Measurements from ENCODE around the gene HSPB6.
"Not testable (repeated sequence)": the region's sequence is repeated elsewhere in the genome, so short reads cannot be mapped to it uniquely, and the experiment has no call there.

HSPB6 gene

DNA sequence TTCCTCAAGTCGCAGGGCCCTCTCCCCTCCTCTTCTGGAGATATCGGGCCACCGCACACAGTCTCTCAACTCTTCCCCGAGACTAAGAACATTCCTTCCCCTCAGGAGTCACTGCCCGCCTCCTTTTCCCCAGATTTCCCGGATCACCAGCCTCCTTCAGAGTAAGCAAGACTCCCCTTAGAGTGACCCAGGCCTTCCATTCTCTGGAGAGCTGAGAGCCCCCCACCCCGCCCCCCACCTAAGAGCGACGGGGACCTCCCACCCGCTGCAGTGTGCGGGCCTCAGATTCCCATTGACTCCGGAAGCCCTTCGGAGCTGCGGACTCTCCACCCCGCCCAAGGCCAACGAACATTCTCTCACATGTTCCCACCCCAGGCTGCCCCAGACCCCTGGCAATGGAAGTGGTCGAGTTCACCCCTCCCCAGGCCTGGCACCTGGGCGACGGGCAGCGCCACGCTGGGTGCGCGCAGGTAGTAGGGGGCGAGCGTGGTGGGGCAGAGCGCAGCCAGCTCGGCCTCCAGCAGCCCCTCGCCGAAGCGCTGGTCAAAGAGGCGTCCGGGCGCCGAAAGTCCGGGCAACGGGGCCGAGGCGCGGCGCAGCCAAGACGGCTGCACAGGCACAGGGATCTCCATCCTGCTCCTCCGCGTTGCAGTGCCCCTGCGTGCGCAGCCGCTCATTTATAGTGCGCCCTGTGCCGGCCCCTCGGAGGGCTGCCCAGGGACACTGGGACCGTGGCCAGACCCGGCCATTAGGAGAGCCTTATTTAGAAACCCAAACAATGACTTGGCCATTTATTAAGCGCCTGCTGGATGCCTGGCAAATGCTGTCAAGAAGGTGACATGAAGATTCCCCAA, at the start of gene HSPB6:
HSPB6 (minus strand) TSS at position 653 of the 854 bp plus-strand sequence; CDS start at position 632, 21 bp downstream.
- DNase-seq, result no peak

DNA sequence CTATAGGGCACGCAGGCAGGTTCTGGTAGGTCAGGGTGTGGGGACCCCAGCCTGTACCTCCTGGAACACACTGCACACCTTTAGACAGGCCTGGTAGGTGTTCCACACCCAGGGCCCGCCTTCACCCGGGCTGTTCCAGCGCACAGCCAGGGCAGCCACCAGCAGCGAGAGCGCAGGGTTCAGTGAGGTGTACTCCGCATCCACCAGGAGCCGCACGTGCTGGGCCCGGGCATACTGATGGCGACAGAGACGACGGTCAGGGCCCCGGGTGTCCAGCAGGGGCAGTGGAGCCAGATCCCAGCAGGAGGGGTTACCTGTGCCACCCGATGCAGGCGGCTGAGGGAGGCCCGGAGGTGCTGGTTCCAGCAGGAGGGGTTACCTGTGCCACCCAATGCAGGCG, 49.8 kb upstream of the HSPB6 start:
- DNase-seq, result no peak

DNA sequence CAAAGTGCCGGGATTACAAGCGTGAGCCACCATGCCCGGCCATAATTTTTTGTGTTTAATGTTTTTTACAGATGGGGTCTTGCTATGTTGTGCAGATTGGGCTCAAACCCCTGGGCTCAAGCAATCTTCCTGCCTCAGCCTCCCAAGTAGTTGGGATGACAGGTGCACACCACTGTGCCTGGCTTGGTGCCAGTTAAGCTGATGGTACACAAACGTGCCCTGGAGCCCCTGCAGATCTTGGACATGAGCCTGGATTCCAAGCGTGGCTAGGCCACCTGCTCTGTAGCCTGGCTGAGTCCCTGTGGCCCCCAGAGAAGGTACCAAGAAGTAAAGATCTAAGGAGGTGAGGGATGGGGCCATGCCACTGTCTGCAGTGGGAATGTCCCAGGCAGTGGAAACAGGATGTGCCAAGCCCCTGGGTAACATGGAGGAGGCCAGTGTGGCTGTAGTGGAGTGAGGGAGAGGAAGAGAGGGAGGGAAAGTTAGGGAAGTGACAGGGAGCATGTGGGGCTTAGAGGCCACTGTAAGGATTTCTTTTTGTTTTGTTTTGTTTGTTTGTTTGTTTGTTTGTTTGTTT, 48.8 kb upstream of the HSPB6 start:
- DNase-seq, result no peak

DNA sequence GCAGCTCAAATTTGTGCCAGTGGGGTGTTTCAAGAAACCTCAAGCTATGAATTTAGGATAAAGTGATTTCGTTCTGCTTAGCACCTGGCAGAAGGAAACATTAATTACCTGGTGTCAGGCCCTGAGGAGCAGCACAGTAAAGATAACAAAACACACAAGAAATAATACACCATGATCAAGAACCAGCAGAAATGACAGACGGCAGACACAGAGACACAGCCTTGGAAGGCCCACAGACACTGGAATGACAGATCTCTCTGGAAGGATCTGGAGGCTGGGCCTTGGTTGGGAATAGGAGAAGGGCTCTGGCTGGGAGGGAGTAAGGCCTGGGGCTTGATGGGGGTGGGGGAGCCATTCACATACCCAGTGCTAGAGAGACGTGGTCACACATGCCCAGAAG, 45.0 kb upstream of the HSPB6 start:
- DNase-seq, result no peak

DNA sequence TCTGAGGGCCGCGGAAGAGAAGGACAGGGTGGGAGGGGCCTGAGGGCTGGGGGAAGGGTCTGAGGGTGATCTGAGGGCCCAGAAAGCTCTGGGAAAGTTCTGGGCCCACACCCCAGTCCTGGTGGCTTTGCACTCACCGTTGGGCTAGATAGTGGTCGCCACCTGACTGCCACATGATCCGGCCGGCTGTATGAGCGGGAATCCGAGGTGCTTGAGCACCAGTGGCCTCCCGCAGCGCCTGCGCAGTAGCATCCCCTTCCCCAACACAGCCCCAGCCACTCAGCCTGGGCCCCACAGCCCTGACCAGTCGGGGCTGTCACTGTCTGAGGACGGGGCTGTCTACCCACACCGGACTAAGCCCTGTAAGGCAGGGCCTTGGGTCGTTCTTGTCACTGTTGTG, 40.8 kb upstream of the HSPB6 start:
- no peak for DNase-seq

- DNase-seq, result no peak
Measured at GRCh38 chr19:35796645-35797542, 40.1 kb upstream of the HSPB6 start.

GRCh38 chr19:35795564-35795963, 38.7 kb upstream of the HSPB6 start:
- not testable (repeated sequence) for DNase-seq

DNA sequence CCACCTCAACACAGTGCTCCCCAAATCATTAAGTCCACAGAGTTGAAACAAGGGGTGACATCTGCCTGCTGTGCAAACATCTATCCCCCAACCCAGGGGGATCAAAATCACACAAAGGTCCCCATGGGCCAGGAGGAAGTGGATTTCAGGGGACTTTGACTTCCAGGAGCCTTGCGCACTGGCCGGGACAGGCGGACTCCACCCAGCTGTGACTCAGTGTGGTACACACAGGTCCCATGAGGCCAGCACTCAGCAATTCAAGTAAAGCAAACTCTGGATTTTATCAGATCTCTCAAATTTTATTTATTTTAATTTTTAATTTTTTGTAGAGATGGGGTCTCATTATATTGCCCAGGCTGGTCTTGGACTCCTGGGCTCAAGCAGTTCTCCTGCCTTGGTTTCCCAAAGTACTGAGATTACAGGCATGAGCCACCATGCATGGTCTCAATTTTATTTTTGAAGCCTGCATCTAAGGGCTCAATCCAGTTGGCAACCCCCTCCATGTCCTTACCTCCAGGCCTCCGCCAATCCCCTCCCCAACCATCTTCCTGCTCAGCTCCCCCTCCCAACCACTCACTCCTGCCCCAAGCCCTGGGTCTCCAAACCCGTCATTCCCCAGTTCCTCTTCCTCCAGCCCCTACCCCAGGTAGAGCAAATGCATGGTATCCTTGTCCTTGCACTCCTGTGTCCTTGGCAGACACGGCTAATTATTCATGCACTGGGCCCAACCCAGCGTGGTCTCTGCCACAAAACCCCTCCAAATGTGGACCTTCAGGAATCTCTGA, 36.7 kb upstream of the HSPB6 start:
- DNase-seq, result no peak

- no peak for DNase-seq
Measured at GRCh38 chr19:35792888-35793287, 36.1 kb upstream of the HSPB6 start.

GRCh38 chr19:35792312-35792711, 35.5 kb upstream of the HSPB6 start:
- no peak for DNase-seq

- no peak for DNase-seq
Measured at GRCh38 chr19:35791814-35792279, 35.0 kb upstream of the HSPB6 start.

DNA sequence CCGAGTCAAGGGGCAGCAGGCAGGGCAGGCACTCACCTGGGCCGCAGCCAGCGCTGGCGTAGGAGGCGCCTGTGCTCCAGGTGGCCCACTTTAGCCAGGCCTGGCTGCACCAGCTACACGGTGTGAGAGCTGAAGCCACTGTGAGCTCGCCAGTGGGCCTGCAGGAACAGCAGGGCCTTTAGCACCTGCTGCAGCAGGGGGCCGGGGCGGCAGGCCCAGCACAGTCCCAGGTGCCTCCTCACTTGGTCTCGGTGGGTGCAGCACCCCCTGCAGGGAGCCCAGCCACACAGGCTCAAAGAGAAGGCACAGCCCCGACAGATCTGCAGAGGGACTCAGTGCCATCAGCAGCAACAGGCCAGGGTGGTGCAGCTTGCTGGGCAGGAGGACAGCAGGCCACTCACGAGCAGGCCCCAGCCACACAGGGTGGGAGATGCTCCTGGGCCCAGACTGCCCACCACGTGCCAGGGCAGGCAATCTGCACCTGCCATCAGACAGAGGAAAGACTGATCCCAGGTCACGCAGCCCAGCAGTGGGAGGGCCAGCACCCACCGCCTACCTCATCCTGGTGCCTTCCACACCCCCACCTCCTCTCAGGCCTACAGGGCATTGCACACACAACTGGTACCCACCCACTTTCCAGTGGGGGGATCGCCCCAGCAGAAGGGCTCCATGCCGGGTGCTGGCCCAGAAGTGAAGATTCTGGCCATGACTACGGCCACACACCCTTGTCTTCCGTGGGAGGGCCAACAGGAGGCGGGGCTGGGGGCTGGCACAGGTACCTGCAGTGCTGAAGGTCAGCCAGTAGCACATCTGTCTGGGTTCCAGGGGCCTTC, 34.4 kb upstream of the HSPB6 start:
- no peak for DNase-seq

DNA sequence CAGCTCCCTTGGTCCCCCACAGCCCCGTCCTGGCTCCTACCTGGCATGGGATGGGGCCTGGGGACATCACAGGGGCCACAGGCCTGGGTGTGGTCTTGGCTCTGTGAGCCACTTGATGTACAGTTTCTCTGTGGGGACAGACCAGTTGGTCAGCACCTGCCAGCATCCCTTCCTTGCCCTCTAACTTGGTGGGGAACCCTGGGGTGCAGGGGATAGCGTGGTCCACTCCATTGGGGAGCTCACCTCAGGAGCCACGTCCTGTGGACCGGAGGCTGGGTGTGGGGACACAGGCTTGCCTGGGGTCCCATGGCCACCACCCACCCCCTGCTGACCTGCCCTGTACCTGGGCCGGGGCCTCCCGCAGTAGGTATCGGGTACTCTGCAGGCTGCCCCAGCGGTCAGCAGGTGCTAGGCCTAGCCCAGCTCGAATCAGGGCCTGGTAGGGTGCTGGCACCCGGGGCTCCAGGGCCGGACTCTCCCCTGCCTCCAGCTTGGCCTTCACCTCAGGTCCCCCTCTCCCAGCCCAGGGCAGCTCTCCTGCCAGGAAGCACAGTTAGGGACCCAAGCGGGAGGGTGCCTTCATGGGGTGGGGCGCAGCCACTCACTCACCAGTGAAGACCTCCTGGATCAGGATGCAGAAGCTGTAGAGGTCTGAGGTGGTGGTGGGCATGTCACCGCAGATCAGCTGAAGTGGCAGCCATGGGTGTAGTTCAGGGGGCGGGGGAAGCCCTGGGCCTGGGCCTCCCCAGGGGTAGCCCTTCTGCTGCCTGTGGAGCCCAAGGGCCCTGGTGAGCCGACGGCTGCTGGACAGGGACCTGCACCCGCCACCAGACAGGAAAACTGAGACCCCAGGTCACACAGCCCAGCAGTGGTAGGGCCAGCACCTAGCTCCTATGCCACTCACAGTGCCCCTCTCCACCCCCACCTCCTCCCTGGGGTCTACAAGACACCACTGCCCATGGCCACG, 33.4 kb upstream of the HSPB6 start:
- no peak for DNase-seq

DNA sequence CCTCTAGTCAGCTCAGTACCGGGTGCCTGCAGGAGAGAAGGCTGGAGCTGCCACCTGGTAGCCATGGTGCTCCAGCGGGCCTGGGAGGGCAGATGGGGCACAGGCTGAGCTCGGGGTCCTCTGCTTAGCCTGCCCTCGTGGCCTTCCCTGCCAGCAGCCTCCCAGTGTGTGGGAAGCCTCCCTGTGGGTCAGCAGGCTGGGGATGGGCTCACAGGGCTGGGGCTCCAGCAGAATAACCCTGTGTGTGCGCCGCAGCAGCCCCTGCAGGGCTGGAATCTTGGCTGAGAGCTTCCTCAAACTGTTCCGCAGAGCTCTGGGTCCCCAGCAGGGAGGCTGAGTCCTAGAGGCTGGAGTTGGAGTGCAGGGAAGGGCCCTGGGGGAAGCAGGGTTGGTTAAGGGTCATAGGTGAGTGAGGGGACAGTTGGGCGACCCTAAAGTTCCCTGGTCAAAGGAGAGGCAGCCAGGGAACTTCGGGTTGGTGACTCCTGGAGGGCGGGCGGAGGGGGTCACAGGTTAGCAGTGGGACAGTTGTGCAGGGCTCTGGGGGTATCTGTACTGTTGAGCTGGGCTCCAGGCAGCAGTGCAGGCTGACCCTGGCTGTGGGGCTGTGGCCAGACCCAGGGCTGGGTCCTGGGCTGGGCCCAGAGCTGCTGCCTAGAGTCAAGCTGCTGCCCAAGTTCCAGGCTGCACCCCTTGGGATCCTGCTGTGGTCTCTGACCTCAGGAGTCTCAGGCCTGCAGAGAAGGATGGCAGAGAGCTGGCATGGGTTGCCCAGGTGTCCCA, 32.6 kb upstream of the HSPB6 start:
- no peak for DNase-seq

DNA sequence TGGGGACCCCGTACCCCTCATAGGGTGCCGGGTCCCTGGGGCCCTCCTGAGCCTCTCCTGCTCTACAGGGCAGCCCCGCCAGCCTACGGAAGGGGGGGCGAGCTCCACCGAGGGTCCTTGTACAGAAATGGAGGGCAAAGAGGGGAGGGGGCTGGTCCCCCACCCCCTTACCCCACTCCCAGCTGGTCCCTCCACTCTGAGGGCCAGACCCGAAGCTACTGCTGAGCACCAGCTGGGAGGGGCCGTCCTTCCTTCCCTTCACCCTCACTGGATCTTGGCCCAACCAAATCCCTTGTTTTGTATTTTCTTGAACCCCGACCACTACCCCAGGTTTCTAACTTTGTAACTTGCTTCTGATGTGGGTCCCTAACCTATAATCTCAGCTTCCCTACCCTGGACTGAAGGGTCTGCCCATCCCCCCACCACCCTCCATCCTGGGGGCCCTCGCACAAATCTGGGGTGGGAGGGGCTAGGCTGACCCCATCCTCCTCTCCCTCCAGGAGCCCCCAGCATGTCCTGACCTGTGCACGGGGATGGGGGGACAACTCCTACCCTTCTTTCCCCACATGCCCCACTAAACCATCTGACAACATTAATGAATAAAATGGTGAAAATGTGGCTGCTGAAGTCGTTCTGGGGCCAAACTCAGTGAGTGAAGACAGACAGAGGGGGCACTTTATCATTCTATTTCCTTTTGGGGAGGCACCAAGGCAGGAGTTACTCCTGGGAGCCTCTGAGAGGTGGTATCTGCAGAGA, 31.6 kb upstream of the HSPB6 start:
- DNase-seq, result no peak

- DNase-seq, result no peak
Measured at GRCh38 chr19:35787227-35787799, 30.5 kb upstream of the HSPB6 start.

DNA sequence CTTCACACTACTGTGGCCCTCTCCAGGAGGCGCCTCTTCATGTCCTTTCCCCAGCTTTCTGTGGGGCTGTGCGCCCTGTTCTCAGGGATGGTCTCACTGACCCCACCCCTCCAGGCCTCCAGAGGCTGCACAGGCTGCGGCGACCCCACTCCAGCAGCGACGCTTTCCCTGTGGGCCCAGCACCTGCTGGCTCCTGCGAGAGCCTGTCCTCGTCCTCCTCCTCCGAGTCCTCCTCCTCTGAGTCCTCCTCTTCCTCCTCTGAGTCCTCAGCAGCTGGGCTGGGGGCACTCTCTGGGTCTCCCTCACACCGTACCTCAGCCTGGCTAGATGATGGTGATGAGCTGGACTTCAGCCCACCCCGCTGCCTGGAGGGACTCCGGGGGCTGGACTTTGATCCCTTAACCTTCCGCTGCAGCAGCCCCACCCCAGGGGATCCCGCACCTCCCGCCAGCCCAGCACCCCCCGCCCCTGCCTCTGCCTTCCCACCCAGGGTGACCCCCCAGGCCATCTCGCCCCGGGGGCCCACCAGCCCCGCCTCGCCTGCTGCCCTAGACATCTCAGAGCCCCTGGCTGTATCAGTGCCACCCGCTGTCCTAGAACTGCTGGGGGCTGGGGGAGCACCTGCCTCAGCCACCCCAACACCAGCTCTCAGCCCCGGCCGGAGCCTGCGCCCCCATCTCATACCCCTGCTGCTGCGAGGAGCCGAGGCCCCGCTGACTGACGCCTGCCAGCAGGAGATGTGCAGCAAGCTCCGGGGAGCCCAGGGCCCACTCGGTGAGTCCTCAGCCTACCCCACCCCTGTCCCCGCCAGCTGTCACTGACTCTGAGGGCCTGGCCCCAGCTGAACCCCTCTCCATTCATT, 29.7 kb upstream of the HSPB6 start:
- no peak for DNase-seq

DNA sequence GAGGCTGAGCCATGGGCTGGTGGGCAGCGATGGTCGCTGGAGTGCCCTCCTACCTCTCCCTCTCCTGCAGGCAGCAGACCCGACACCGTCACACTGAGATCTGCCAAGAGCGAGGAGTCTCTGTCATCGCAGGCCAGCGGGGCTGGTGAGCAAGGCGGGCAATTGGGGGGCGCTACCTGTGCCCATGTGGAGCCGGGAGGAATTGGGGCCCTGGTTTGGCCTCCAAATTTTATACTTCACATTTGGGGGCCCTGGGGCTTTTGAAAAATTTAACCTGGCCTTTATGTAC, 28.5 kb upstream of the HSPB6 start:
- DNase-seq, result no peak
